IMR-90 (cell line): Measurements from ENCODE around the gene KCNK3. TPM values are rescaled to one million over a fixed set of nuclear protein-coding genes. Genes with fewer than 3 reads are reported as not detected.

ENCODE experiments used
- ATAC-seq: fragments of 200-7000 bp; cut with Tn5 transposase; 2 replicates; pipeline ENCODE4 v1.9.1; 2020; ENCODE audit warnings: low read depth, mild to moderate bottlenecking, moderate library complexity
- BruUV-seq: library from RNA; stranded (reverse); fragments of 400-500 nt; replicated peaks from 2 replicates; lab custom pipeline; 2021; lab: Mats Ljungman, UMichigan
- CTCF ChIA-PET: fragments of 300-600 bp; formaldehyde crosslinking; extraction: SDS; loops from one replicate; lab custom pipeline; 2021; ENCODE audit warnings: antibody characterized with exemption; lab: Yijun Ruan, JAX
- POLR2A ChIA-PET: fragments of 300-600 bp; sonication (Branson Sonifier 250); formaldehyde crosslinking; loops from one replicate; lab custom pipeline; 2022; ENCODE audit warnings: antibody characterized with exemption; ENCODE audit not compliant: unreplicated experiment; lab: Charles Lee
- DNase-seq: peaks from one replicate; pipeline ENCODE4 v3.0.0; 2013
- H2AFZ ChIP-seq: replicated peaks from 2 replicates; pipeline ENCODE3; 2013; ENCODE audit warnings: low read length, mild to moderate bottlenecking; ENCODE audit not compliant: poor library complexity
- H2AK5ac ChIP-seq: 2 replicates; pipeline ENCODE4 v1.6.1; 2013; ENCODE audit warnings: low read depth, low read length, inconsistent platforms
- H2AK9ac ChIP-seq: replicated peaks from 2 replicates; pipeline ENCODE3; 2013; ENCODE audit warnings: mild to moderate bottlenecking, low read depth, low read length, moderate library complexity; ENCODE audit not compliant: poor library complexity
- H2BK120ac ChIP-seq: 2 replicates; pipeline ENCODE4 v1.6.1; 2013; ENCODE audit warnings: low read depth, low read length, inconsistent platforms
- H2BK15ac ChIP-seq: 3 replicates; pipeline ENCODE4 v1.6.1; 2013; ENCODE audit warnings: low read depth, low read length, inconsistent platforms
- H2BK20ac ChIP-seq: 2 replicates; pipeline ENCODE4 v1.6.1; 2013; ENCODE audit warnings: low read depth, mild to moderate bottlenecking, inconsistent platforms, low read length, moderate library complexity
- H2BK5ac ChIP-seq: 2 replicates; pipeline ENCODE4 v1.6.1; 2013; ENCODE audit warnings: mild to moderate bottlenecking, low read depth, low read length, inconsistent platforms; ENCODE audit not compliant: poor library complexity, severe bottlenecking
- H3K14ac ChIP-seq: replicated peaks from 2 replicates; pipeline ENCODE4 v1.6.1; 2013; ENCODE audit warnings: low read depth, low read length, inconsistent platforms
- H3K18ac ChIP-seq: 2 replicates; pipeline ENCODE4 v1.6.1; 2013; ENCODE audit warnings: low read depth, low read length, control low read depth
- H3K23ac ChIP-seq: 2 replicates; pipeline ENCODE4 v1.6.1; 2013; ENCODE audit warnings: low read depth, low read length, inconsistent platforms
- H3K27ac ChIP-seq: 2 replicates; pipeline ENCODE4 v1.5.1; 2013; ENCODE audit warnings: mild to moderate bottlenecking, control low read depth, low read length; ENCODE audit not compliant: insufficient read depth
- H3K27me3 ChIP-seq: 2 replicates; pipeline ENCODE4 v1.6.1; 2013; ENCODE audit warnings: low read length; ENCODE audit not compliant: control insufficient read depth, insufficient read depth
- H3K36me3 ChIP-seq: 2 replicates; pipeline ENCODE4 v1.6.1; 2013; ENCODE audit warnings: low read length, mixed read lengths; ENCODE audit not compliant: control insufficient read depth, insufficient read depth
- H3K4ac ChIP-seq: 2 replicates; pipeline ENCODE4 v1.6.1; 2013; ENCODE audit warnings: low read depth, low read length, inconsistent platforms
- H3K4me1 ChIP-seq: 2 replicates; pipeline ENCODE4 v1.6.1; 2013; ENCODE audit warnings: low read length, mixed read lengths; ENCODE audit not compliant: control insufficient read depth, insufficient read depth
- H3K4me2 ChIP-seq: 2 replicates; pipeline ENCODE4 v1.6.1; 2013; ENCODE audit warnings: low read depth, mild to moderate bottlenecking, control low read depth, low read length, moderate library complexity
- H3K4me3 ChIP-seq: 2 replicates; pipeline ENCODE4 v1.5.1; 2013; ENCODE audit warnings: low read depth, mild to moderate bottlenecking, control low read depth, low read length, moderate library complexity; ENCODE audit not compliant: insufficient read depth
- H3K56ac ChIP-seq: 2 replicates; pipeline ENCODE4 v1.6.1; 2013; ENCODE audit warnings: low read length, inconsistent platforms; ENCODE audit not compliant: insufficient read depth; ENCODE audit errors: extremely low read depth
- H3K79me1 ChIP-seq, 2 experiments: 2 replicates each; pipeline ENCODE4 v1.6.1; 2013; ENCODE audit warnings: low read length in 2 of 2, inconsistent platforms in 1 of 2, low read depth in 1 of 2
- H3K9ac ChIP-seq: 2 replicates; pipeline ENCODE4 v1.6.1; 2013; ENCODE audit warnings: low read depth, low read length, control low read depth
- H3K9me1 ChIP-seq: 2 replicates; pipeline ENCODE4 v1.6.1; 2013; ENCODE audit warnings: low read length, inconsistent platforms; ENCODE audit not compliant: insufficient read depth
- H3K9me3 ChIP-seq: 2 replicates; pipeline ENCODE4 v1.6.1; 2013; ENCODE audit warnings: low read length; ENCODE audit not compliant: control insufficient read depth, insufficient read depth
- H4K20me1 ChIP-seq: 2 replicates; pipeline ENCODE4 v1.6.1; 2013; ENCODE audit warnings: low read length, inconsistent platforms; ENCODE audit not compliant: insufficient read depth
- H4K5ac ChIP-seq: 2 replicates; pipeline ENCODE4 v1.6.1; 2013; ENCODE audit warnings: mild to moderate bottlenecking, low read depth, low read length, control low read depth
- H4K8ac ChIP-seq, 2 experiments: 2 replicates each; pipeline ENCODE4 v1.6.1; 2013; ENCODE audit warnings: low read depth in 2 of 2, low read length in 2 of 2, control low read depth in 1 of 2, inconsistent platforms in 1 of 2
- H4K91ac ChIP-seq: 2 replicates; pipeline ENCODE4 v1.6.1; 2013; ENCODE audit warnings: low read depth, low read length, inconsistent platforms; ENCODE audit not compliant: insufficient read depth
- CEBPB ChIP-seq: IDR thresholded peaks from 2 replicates; pipeline ENCODE4 v1.6.1; 2012; ENCODE audit warnings: low read depth, low read length, improper control_type of control experiment
- CTCF ChIP-seq: conservative IDR thresholded peaks from 2 replicates; pipeline ENCODE4 v1.5.1; 2012; ENCODE audit warnings: mild to moderate bottlenecking, low read depth, low read length, improper control_type of control experiment
- NFE2L2 ChIP-seq: fragments of 150-350 bp; IDR thresholded peaks from 2 replicates; pipeline ENCODE4 v1.6.1; 2016; ENCODE audit warnings: low read depth, mild to moderate bottlenecking, low read length
- USF2 ChIP-seq: fragments of 150-350 bp; IDR thresholded peaks from 2 replicates; pipeline ENCODE4 v1.6.1; 2017; ENCODE audit warnings: mild to moderate bottlenecking, antibody characterized with exemption, low read length, low read depth
- WGBS, 2 experiments: methylation state at CpG; one replicate each; pipeline versions ENCODE4 v1.1.5 to v1.1.7; 2013; ENCODE audit warnings: missing lambda C conversion rate in 2 of 2; ENCODE audit not compliant: insufficient read length in 1 of 2; ENCODE audit errors: extremely low coverage in 2 of 2; 5-methylcytosine and 5-hydroxymethylcytosine counted together
- dilution Hi-C: fragments of 300-500 bp; cut with HindIII; formaldehyde crosslinking; loops from one replicate; pipeline ENCODE4 v1.14.3; 2018; ENCODE audit warnings: low sequenced_read_pairs; ENCODE audit not compliant: unreplicated experiment
- in situ Hi-C: fragments of 300-500 bp; cut with MboI; formaldehyde crosslinking; loops from 3 replicates; pipeline ENCODE4 v1.14.3; 2019; ENCODE audit warnings: low sequenced_read_pairs, inconsistent platforms, mixed read lengths
- intact Hi-C: fragments of 100-400 bp; cut with micrococcal nuclease; formaldehyde crosslinking; loops from 2 replicates; pipeline ENCODE4 v1.10.0; 2022
- polyA plus RNA-seq, 3 experiments: library from polyadenylated mRNA; depleted of rRNA; stranded (reverse); fragments of >200 nt; gene quantifications; 2 replicates each; pipeline ENCODE4 v1.2.3, GENCODE V29; 2012; ENCODE audit warnings: low replicate concordance in 1 of 3
- total RNA-seq: library from RNA; depleted of rRNA; stranded (reverse); fragments of >200 nt; gene quantifications from 2 replicates; pipeline ENCODE4 v1.2.3, GENCODE V29; 2012

KCNK3 gene
- total and polyA plus RNA-seq, 2 of the 4 experiments (the other 2 are of a cell fraction), result under 0.01 to 0.03 TPM

- Histone ChIP-seq H3K36me3 (no peaks in the 10 kb centered on the region), H3K9ac (no peak overlapping the region), H3K9me1 (no peaks in the 10 kb centered on the region), H3K23ac (no peak overlapping the region), H3K79me1 (no peaks in the 10 kb centered on the region), H2BK5ac (no peak overlapping the region), H3K4ac (no peak overlapping the region), H2BK15ac (no peak overlapping the region), H3K18ac (no peak overlapping the region), H3K27me3 (peaks cover 34% of the 10 kb centered on the region), H2AK9ac (no peak overlapping the region), H3K56ac (no peak overlapping the region), H3K27ac (no peak overlapping the region), H4K5ac (no peak overlapping the region), H2BK20ac (no peak overlapping the region), H3K9me3 (no peaks in the 10 kb centered on the region), H3K14ac (no peak overlapping the region), H4K20me1 (no peaks in the 10 kb centered on the region; the same call in 1 of the 2 replicates), H2AFZ (no peak overlapping the region), H4K8ac (no peak overlapping the region), H3K4me3 (no peak overlapping the region), H3K4me2 (no peak overlapping the region), H2BK120ac (no peak overlapping the region), H4K91ac (no peak overlapping the region), H3K4me1 (no peaks in the 10 kb centered on the region; the same call in 1 of the 2 replicates), H2AK5ac (no peak overlapping the region)
- 100% methylated on average over 1 of the region's 5 CpGs; no CpG with 5 or more reads in 1 of the 2 experiments for WGBS, 2 experiments
- ATAC-seq (no peak), DNase-seq (no peak)
- ChIA-PET POLR2A (no interaction called here), CTCF (no interaction called here)
- in situ Hi-C loops (no loop called here), dilution Hi-C loops (no loop called here), intact Hi-C loops (no loop called here)
- TF ChIP-seq USF2, result no peak
- TF ChIP-seq NFE2L2, result no peak
- TF ChIP-seq CTCF, result no peak
- no peak for TF ChIP-seq CEBPB
- BruUV-seq, result no TSS peak
Observed at GRCh38 chr2:26701596-26701995, 9.1 kb downstream of the KCNK3 start.
